ENCODE results near the gene L3MBTL4. TPM values are rescaled to one million over a fixed set of nuclear protein-coding genes. Genes with fewer than 3 reads are reported as not detected.
"Not testable (repeated sequence)": the region's sequence is repeated elsewhere in the genome, so short reads cannot be mapped to it uniquely, and the experiment has no call there.

The L3MBTL4 gene
- total and polyA plus RNA-seq, 4 donors, result 0.26 to 4.2 (median 2.0) TPM

GRCh38 chr18:6072423-6072822, 342.3 kb downstream of the L3MBTL4 start:
- ATAC-seq (ENCODE audit: low FRiP score); H3K4me1 ChIP-seq (ENCODE audit: control insufficient read depth in 1 of 2, insufficient read depth in 2 of 2, low read length in 2 of 2); DNase-seq; H3K9me3 ChIP-seq (ENCODE audit: control insufficient read depth, low read length); H3K4me3 ChIP-seq (ENCODE audit: low read length in 2 of 2); H3K27me3 ChIP-seq (ENCODE audit: control insufficient read depth in 1 of 2, insufficient read depth in 2 of 2, low read length in 1 of 2); H3K36me3 ChIP-seq (ENCODE audit: control insufficient read depth in 1 of 2, insufficient read depth in 2 of 2, low read length in 1 of 2); H3K27ac ChIP-seq (ENCODE audit: low read depth in 1 of 2, low read length in 2 of 2); intact Hi-C loops (cut with DNase I): not testable (repeated sequence)
- 91 to 93% methylated on average over 11 of the region's 11 CpGs for WGBS, 2 donors

GRCh38 chr18:6069539-6069938, 345.2 kb downstream of the L3MBTL4 start:
- Histone ChIP-seq H3K4me3 (ENCODE audit: low read length in 2 of 2) (no peak overlapping the region), H3K27me3 (ENCODE audit: control insufficient read depth in 1 of 2, insufficient read depth in 2 of 2, low read length in 1 of 2) (no peaks in the 10 kb centered on the region), H3K27ac (ENCODE audit: low read depth in 1 of 2, low read length in 2 of 2) (no peak overlapping the region), H3K9me3 (ENCODE audit: control insufficient read depth, low read length) (peaks cover 8% of the 10 kb centered on the region), H3K36me3 (ENCODE audit: control insufficient read depth in 1 of 2, insufficient read depth in 2 of 2, low read length in 1 of 2) (no peaks in the 10 kb centered on the region), H3K4me1 (ENCODE audit: control insufficient read depth in 1 of 2, insufficient read depth in 2 of 2, low read length in 2 of 2) (no peaks in the 10 kb centered on the region)
- intact Hi-C loops (cut with DNase I), result no loop called here
- 85 to 88% methylated on average over 4 of the region's 4 CpGs for WGBS, 2 donors
- DNase-seq, result no peak
- no peak for ATAC-seq (ENCODE audit: low FRiP score)

GRCh38 chr18:6069103-6069502, 345.6 kb downstream of the L3MBTL4 start:
- intact Hi-C loops (cut with DNase I), result no loop called here
- ATAC-seq (ENCODE audit: low FRiP score), result no peak

GRCh38 chr18:6060149-6060548, 354.6 kb downstream of the L3MBTL4 start:
- Histone ChIP-seq H3K4me1 (ENCODE audit: control insufficient read depth in 1 of 2, insufficient read depth in 2 of 2, low read length in 2 of 2) (no peaks in the 10 kb centered on the region), H3K9me3 (ENCODE audit: control insufficient read depth, low read length) (no peaks in the 10 kb centered on the region), H3K4me3 (ENCODE audit: low read length in 2 of 2) (no peak overlapping the region), H3K36me3 (ENCODE audit: control insufficient read depth in 1 of 2, insufficient read depth in 2 of 2, low read length in 1 of 2) (no peaks in the 10 kb centered on the region), H3K27ac (ENCODE audit: low read depth in 1 of 2, low read length in 2 of 2) (no peak overlapping the region), H3K27me3 (ENCODE audit: control insufficient read depth in 1 of 2, insufficient read depth in 2 of 2, low read length in 1 of 2) (no peaks in the 10 kb centered on the region)
- WGBS, 2 donors, result 87 to 91% methylated on average over 4 of the region's 4 CpGs
- ATAC-seq (ENCODE audit: low FRiP score) (no peak), DNase-seq (no peak)
- intact Hi-C loops (cut with DNase I), result no loop called here

More at GRCh38 chr18:6069103-6069502, 345.6 kb downstream of the L3MBTL4 start:
- no peaks in the 10 kb centered on the region for H3K4me1 ChIP-seq (ENCODE audit: control insufficient read depth in 1 of 2, insufficient read depth in 2 of 2, low read length in 2 of 2)
- no peak overlapping the region for H3K4me3 ChIP-seq (ENCODE audit: low read length in 2 of 2)
- peaks cover 8% of the 10 kb centered on the region for H3K9me3 ChIP-seq (ENCODE audit: control insufficient read depth, low read length)
- no peak overlapping the region for H3K27ac ChIP-seq (ENCODE audit: low read depth in 1 of 2, low read length in 2 of 2)
- H3K36me3 ChIP-seq (ENCODE audit: control insufficient read depth in 1 of 2, insufficient read depth in 2 of 2, low read length in 1 of 2), result no peaks in the 10 kb centered on the region
- DNase-seq, result no peak
- no peaks in the 10 kb centered on the region for H3K27me3 ChIP-seq (ENCODE audit: control insufficient read depth in 1 of 2, insufficient read depth in 2 of 2, low read length in 1 of 2)
- 73 to 74% methylated on average over 3 of the region's 3 CpGs for WGBS, 2 donors

GRCh38 chr18:6059551-6059950, 355.2 kb downstream of the L3MBTL4 start:
- Histone ChIP-seq H3K27me3 (ENCODE audit: control insufficient read depth in 1 of 2, insufficient read depth in 2 of 2, low read length in 1 of 2) (no peaks in the 10 kb centered on the region), H3K27ac (ENCODE audit: low read depth in 1 of 2, low read length in 2 of 2) (no peak overlapping the region), H3K9me3 (ENCODE audit: control insufficient read depth, low read length) (no peaks in the 10 kb centered on the region), H3K4me1 (ENCODE audit: control insufficient read depth in 1 of 2, insufficient read depth in 2 of 2, low read length in 2 of 2) (no peaks in the 10 kb centered on the region), H3K36me3 (ENCODE audit: control insufficient read depth in 1 of 2, insufficient read depth in 2 of 2, low read length in 1 of 2) (no peaks in the 10 kb centered on the region), H3K4me3 (ENCODE audit: low read length in 2 of 2) (no peak overlapping the region)
- intact Hi-C loops (cut with DNase I), result no loop called here
- ATAC-seq (ENCODE audit: low FRiP score), result no peak
- WGBS, 2 donors, result 54 to 60% methylated on average over 1 of the region's 1 CpG
- DNase-seq, result no peak

- no peak overlapping the region for H3K27ac ChIP-seq (ENCODE audit: low read depth in 1 of 2, low read length in 2 of 2)
- no peak for ATAC-seq (ENCODE audit: low FRiP score)
Measured at GRCh38 chr18:6058941-6059340, 355.8 kb downstream of the L3MBTL4 start.

GRCh38 chr18:6057604-6058003, 357.1 kb downstream of the L3MBTL4 start:
- Histone ChIP-seq H3K4me1 (ENCODE audit: control insufficient read depth in 1 of 2, insufficient read depth in 2 of 2, low read length in 2 of 2) (no peaks in the 10 kb centered on the region), H3K4me3 (ENCODE audit: low read length in 2 of 2) (no peak overlapping the region), H3K27me3 (ENCODE audit: control insufficient read depth in 1 of 2, insufficient read depth in 2 of 2, low read length in 1 of 2) (no peaks in the 10 kb centered on the region), H3K27ac (ENCODE audit: low read depth in 1 of 2, low read length in 2 of 2) (no peak overlapping the region), H3K36me3 (ENCODE audit: control insufficient read depth in 1 of 2, insufficient read depth in 2 of 2, low read length in 1 of 2) (no peaks in the 10 kb centered on the region), H3K9me3 (ENCODE audit: control insufficient read depth, low read length) (no peaks in the 10 kb centered on the region)
- WGBS, 2 donors, result 44 to 52% methylated on average over 3 of the region's 3 CpGs
- ATAC-seq (ENCODE audit: low FRiP score) (no peak), DNase-seq (no peak)
- intact Hi-C loops (cut with DNase I), result no loop called here

More at GRCh38 chr18:6058941-6059340, 355.8 kb downstream of the L3MBTL4 start:
- 15 to 25% methylated on average over 6 of the region's 6 CpGs for WGBS, 2 donors
- H3K27me3 ChIP-seq (ENCODE audit: control insufficient read depth in 1 of 2, insufficient read depth in 2 of 2, low read length in 1 of 2), result no peaks in the 10 kb centered on the region
- intact Hi-C loops (cut with DNase I), result no loop called here
- H3K4me1 ChIP-seq (ENCODE audit: control insufficient read depth in 1 of 2, insufficient read depth in 2 of 2, low read length in 2 of 2), result no peaks in the 10 kb centered on the region
- no peaks in the 10 kb centered on the region for H3K9me3 ChIP-seq (ENCODE audit: control insufficient read depth, low read length)
- no peaks in the 10 kb centered on the region for H3K36me3 ChIP-seq (ENCODE audit: control insufficient read depth in 1 of 2, insufficient read depth in 2 of 2, low read length in 1 of 2)
- no peak for DNase-seq
- no peak overlapping the region for H3K4me3 ChIP-seq (ENCODE audit: low read length in 2 of 2)

GRCh38 chr18:6056171-6056910, 358.4 kb downstream of the L3MBTL4 start:
- H3K4me1 ChIP-seq (ENCODE audit: control insufficient read depth in 1 of 2, insufficient read depth in 2 of 2, low read length in 2 of 2), result no peaks in the 10 kb centered on the region
- H3K4me3 ChIP-seq (ENCODE audit: low read length in 2 of 2), result no peak overlapping the region
- H3K27ac ChIP-seq (ENCODE audit: low read depth in 1 of 2, low read length in 2 of 2), result no peak overlapping the region
- DNase-seq (no peak), ATAC-seq (ENCODE audit: low FRiP score) (no peak)
- no peaks in the 10 kb centered on the region for H3K9me3 ChIP-seq (ENCODE audit: control insufficient read depth, low read length)
- intact Hi-C loops (cut with DNase I), result no loop called here
- no peaks in the 10 kb centered on the region for H3K27me3 ChIP-seq (ENCODE audit: control insufficient read depth in 1 of 2, insufficient read depth in 2 of 2, low read length in 1 of 2)
- no peaks in the 10 kb centered on the region for H3K36me3 ChIP-seq (ENCODE audit: control insufficient read depth in 1 of 2, insufficient read depth in 2 of 2, low read length in 1 of 2)
- 41 to 50% methylated on average over 7 of the region's 7 CpGs for WGBS, 2 donors

- DNase-seq, result no peak
- Histone ChIP-seq H3K4me1 (ENCODE audit: control insufficient read depth in 1 of 2, insufficient read depth in 2 of 2, low read length in 2 of 2) (no peaks in the 10 kb centered on the region), H3K27me3 (ENCODE audit: control insufficient read depth in 1 of 2, insufficient read depth in 2 of 2, low read length in 1 of 2) (no peaks in the 10 kb centered on the region), H3K27ac (ENCODE audit: low read depth in 1 of 2, low read length in 2 of 2) (no peak overlapping the region), H3K9me3 (ENCODE audit: control insufficient read depth, low read length) (no peaks in the 10 kb centered on the region), H3K36me3 (ENCODE audit: control insufficient read depth in 1 of 2, insufficient read depth in 2 of 2, low read length in 1 of 2) (no peaks in the 10 kb centered on the region), H3K4me3 (ENCODE audit: low read length in 2 of 2) (no peak overlapping the region)
- intact Hi-C loops (cut with DNase I), result no loop called here
- WGBS, 2 donors, result 42 to 53% methylated on average over 5 of the region's 5 CpGs
- no peak for ATAC-seq (ENCODE audit: low FRiP score)
Measured at GRCh38 chr18:6055711-6056110, 359.0 kb downstream of the L3MBTL4 start.
